SHP77 treated with DMSO at 0.1 percent for 48 hours (cell line): ENCODE measurements around the gene GLYR1.

Experiments
- DNase-seq: peaks from one replicate; lab custom pipeline; 2025; lab: John Stamatoyannopoulos, UW

GLYR1 gene

DNA sequence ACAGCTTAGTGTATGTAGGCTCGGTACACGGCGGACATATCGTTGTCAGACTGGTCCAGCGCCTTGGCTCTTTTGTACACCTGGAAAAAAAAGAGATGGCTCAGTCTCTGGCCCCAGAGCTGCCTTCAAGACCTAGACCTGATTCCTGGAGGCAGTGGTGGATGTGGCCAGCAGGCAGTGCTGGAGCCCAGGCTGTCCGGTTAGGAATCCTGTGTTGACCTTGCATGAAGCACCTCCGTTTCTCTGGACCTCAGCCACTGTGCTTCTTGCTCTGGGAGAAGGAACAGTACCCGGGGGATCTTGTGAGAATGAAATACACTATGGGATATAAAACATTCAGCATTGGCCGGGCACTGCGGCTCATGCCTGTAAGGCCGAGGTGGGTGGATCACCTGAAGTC is 41.9 kb downstream of the GLYR1 start:
- no peak for DNase-seq

DNA sequence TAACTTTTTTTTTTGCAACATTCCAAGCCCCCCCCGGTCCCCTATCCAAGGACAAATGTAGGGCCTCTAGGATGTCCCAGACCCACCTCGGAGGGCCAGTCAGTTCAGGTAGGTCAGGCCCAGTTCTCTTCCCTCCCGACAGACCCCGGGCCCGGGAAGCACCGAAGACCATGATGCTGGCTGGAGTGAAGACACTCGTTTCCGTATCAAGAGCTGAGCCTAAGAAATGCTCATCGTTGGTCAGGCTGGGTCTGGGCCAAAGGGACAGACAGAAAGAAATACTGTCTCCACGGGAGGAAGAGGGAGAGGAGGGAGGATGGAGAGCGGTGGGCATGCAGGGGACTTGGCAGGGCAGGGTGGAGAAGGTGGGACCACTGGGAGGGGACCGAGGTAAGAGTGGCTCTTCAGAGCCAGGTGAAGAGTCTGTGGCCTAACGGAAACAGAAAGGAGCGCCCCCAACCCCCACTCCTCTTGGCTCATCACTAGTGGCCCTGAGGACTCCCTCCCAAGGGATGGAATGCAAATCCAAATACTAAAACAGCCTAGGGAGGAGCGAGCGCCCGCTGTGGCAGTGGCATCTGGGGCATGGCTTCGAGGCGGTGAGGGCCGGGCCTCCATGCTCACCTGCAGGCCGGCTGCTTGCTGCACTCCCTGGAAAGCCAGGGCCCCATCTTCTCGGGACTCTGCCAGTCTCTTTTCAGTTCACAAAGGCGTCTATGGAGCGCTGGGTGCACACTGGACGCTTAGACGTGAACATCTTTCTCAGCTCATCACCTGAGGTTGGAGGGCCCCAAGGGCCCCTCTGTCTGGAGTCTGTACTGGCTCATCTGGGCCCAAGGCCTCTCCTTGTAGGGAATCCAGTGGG is 43.0 kb downstream of the GLYR1 start:
- no peak for DNase-seq

DNA sequence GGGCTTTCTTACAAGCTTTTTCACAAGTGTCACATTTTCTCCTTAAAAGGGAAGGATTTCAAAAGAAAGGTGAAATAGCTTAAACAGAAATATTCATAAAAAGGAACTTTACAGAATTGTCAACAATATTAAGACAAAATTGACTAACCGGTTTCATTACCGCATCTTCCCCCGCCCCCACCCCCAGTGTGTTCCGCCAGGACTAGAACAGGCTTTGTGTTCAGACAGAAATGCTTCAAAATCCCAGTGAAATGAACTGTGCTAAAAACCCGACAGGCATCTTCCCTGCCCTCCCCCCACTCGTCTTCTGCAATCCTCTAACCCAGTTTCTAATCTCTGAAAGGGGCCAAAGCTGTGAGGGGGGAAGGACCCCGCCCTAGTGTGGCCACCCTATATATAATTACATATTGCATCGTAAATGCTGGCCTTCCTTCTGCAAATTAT is 43.7 kb downstream of the GLYR1 start:
- DNase-seq: no peak

DNA sequence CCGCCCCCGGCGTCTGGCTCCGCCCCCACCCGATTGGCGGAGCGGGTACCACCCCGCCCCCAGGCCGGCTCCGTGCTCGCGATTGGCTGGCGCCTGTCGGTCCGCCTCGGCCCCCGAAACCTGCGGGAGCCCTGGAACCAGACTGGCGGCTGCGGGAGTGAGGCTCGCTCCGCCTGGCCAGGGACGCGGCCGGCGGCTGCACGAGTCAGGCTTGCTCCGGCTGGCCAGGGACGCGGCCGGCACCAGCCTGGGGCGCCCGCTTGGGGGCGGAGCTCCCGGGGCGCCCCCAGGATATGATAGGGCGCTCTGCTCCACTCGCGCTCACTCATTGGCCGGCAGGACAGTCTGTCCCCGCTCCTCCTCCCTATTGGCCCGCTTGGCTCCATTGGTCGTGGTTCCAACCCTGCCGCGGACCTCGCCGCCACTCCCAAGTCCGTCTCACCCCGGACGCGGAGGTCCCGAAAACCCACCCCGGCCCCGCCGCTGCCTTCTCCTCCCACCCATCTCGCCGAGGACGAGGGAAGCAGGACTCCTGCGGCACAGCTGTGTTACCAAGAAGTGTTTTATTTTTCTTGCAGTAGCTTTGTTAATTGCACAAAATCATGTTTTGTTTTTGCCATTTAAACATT is 44.3 kb downstream of the GLYR1 start:
- peak; percentile 70 for DNase-seq

DNA sequence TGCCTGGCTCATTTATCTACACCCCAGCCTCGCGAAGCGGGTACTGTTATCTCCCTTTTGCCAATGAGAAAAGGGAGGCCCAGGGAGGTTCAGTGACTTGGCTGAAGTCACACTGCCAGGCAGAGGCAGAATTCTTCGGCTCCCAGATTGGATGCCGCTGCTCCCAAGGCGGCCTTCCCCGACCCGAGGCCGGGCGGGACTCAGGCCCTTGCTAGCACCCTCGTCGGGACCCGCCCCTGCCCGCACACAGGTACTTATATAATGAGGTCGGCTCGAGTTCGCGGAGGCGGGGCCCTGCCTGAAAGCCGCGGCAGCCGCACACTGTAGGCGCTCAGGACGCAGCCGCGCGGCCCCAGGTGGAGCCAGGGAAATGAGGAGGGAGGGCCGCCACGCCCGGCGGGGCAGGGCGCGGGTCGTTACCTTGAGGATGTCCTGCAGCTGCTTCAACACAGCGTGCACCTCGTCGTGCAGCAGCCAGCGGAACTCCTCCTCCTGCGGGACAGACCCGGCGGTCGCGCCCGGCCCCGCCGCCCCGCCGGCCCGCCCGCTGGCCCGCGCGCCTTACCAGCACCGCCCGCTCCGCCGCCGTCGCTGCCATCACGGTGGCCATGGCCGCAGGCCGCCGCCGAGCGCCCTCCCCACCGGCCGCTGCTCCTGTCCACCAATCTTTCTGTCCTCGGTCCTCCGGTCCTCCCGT is 45.0 kb downstream of the GLYR1 start, which contains the start of gene ROGDI:
TSS of gene ROGDI (minus strand) at position 672 of the 697 bp plus-strand sequence. CDS start at position 610, 62 bp downstream.
- peak; percentile 54 for DNase-seq

DNA sequence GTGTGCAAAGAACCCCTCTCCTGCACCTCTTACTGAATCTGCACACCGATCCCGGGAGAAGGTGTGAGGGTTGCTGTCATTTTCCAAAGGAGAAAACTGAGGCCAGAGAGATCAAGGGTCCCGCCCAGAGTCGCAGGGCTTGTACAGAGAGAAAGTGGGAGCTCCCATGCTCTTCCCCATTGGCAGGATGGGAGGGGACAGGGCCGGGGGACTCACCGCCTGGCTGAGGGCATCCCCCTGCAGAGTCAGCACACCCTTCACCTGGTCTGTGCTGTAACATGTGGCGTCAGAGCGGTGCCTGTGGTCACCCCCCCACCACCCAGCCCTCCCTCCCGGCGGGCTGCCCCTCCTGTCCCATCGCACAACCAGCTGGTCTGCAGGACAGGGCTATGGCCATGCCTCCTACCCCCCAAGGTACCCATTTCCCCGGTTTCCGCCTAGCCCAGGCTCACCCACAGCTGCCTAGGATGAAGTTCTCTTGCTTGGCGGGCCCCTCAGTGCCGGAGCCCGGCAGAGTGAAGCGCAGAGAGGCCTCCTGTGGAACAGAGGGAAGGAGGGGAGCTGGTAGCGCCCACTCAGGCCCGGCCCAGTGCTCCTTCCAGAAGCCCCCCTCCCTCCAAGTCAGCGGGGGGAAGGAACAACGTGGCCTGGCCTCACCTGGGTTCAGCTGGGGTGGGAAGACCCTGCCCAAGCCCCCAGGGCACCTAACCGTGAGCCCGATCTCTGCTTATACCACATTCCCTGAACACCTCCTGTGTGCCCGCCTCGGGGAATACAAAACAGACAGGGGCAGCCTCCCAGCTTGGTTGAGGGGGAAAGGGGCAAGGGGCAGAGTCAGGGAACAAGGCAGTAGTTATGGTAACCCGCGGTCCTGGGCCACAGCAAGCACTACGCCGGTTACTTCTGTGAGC is 45.8 kb downstream of the GLYR1 start:
- no peak for DNase-seq

DNA sequence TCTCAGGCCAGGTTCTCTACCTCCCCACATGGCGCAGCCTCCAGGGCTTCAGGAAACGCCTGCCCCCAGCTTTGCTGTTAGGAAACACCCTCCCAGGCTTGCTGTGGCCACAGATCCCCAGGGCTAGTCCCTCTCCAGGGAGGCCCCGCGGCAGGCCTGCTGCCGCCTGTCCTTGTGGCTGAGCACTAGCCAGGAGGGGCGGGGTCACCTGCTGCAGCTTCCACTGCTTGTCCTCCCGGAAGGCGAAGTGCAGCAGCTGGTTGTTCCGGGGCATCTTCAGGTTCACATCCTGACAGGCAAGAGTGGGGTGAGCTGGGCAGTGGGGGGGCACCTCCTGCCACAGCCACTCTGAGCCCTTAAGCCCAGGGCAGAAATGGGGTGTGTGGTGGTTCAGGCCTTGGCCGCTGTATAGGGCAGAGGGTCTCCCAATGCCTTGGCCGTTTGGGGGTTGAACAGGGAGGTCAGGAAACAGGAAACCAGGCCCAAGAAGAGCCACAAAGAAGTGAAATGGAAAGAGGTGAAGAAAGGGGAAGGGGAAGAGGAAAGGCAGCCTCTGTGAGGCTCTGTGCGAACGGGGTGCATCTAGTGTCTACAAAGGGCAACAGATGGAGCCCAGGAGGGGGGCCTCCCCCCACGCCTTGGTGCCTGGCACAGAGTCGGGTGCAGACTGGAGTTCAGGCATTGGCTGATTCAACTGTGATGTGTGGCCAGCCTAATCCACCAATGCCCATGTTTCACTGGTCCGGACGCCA is 46.6 kb downstream of the GLYR1 start:
- DNase-seq: peak; percentile 47

DNA sequence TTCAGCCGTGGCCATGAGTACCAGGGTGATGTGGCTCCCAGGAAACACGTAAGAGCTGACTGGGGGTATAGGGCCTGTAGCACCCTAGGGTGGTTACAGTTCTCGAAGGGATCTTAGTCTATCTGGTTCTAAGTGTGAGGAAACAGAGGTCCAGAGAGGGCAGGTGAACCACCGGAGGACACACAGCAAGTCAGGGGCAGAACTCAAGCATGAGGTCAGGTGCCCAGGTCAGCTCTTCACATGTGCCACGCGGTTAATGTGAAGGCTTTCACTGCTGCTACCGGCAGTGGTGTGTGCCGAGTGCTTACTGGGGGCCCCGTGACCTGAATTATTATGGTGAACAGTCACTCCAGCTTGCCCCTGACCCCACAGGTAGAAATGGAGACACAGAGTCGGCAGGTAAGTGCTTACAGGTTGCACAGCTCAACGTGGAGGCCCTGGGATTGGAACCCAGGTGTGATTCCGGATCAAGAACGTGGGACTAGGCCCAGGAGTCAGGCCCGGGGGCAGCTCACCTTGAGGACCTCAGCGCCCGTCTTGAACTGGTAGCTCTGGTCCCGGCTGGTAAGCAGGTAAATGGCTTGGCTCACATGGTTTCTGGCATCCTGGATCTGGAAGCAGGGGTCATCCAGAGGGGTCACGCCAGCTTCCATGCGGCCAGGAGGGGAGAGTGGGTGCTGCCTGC is 47.8 kb downstream of the GLYR1 start:
- DNase-seq: no peak

DNA sequence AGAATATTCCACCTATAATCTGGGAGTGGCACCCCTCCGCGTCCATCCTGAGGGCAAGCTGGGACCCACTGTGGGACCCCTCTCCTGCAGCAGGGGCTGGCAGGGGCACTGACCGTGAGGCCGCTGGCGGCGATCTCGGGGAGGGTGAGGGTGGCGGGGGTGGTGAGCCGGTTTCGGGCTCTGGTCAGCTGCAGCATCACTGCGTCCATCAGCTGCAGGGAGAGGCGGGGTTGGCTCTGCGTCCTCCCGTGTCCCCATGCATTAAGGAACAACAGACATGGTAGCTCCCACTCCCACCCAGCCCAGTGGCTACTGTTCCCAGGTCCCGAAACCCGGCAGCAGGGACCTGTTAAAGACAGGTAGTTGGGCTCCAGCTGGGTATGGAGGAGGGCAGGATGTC is 48.6 kb downstream of the GLYR1 start:
- no peak for DNase-seq

DNA sequence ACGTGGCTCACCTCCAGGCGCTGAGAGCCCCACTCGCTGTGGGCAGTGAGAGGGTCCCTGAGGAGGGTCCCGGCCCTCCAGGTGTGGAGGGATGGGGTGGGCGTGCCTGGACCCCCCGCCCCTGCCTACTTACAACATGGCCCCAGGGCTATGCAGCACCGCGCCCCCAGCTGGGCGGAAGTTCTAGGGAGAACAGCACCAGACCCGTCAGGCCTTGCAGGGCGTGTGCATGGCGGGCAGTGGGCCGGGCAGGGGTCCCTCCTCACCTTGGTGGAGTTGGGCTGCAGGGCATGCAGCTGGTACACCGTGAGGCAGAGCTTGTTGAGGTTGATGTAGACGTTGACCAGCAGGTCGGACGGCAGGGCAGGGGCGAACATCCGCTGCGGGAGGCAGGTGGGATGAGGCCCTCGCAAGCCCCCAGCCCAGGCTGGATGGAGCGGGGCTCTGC is 49.3 kb downstream of the GLYR1 start:
- no peak for DNase-seq

DNA sequence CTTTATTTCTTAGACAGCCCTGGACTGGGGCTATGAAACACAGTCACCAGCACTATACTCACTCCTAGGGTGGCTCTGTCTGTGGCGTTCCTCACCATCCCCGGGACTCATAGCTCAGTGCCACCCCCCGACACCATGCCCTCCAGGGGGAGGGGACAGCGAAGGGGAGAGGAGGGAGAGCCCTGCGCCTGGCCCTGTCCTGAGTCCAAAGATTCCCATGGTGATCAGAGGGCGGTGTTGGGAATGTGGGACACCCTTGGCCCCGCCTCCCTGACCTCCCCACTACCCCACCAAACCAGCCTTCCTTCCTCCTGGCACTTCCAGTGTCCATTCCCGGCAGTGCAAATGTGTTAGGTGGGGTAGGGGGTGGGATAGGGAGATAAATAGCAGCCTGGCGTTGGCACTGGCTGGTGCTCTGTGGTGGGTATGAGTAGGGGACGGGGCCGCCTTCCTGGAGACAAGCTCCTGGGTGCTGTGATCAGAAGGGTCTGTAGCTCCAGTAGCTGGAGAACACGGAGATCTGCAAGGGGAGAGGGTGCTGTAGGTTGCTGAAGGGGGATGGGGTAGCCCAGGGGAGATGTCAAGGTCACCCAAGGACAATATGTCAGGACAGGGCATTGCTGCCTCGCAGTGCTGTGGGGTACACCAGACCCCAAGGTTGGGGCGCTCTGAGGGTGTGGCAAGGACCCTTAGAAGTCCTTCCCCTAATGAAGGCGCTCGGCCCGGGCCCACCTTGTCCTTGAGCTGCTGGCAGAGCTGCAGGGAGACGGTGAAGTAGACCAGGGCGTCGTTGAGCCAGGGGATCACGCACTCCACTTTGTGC is 49.9 kb downstream of the GLYR1 start:
- no peak for DNase-seq

DNA sequence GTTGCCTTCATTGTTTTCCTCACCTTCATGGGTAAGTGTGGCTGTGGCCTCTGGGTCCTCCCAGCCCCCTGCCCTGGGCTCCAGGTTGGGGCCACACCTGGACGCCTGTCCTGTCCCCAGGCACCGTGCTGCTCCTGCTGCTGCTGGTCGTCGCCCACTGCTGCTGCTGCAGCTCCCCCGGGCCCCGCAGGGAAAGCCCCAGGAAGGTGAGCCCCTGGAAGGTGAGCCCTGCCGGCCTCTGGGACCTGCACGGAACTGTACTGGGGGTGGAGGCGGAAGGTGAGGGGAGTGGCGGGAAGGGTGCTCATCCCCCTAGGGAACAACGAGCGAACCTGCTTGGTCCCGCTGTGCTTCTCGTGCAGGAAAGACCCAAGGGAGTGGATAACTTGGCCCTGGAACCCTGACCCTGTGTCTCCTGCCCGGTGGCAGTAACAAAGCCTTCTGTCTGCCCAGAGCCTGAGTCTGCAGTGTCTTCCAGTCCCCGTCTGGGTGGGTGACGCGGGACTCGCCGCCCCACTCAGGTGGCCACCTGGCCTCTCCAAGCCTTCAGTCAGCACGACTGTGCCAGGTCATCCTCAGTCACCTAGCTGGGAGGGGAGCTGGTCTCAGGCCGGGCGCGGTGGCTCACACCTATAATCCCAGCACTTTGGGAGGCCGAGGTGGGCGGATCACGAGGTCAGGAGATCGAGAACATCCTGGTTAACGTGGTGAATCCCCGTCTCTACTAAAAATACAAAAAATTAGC is 51.1 kb downstream of the GLYR1 start:
- no peak for DNase-seq

DNA sequence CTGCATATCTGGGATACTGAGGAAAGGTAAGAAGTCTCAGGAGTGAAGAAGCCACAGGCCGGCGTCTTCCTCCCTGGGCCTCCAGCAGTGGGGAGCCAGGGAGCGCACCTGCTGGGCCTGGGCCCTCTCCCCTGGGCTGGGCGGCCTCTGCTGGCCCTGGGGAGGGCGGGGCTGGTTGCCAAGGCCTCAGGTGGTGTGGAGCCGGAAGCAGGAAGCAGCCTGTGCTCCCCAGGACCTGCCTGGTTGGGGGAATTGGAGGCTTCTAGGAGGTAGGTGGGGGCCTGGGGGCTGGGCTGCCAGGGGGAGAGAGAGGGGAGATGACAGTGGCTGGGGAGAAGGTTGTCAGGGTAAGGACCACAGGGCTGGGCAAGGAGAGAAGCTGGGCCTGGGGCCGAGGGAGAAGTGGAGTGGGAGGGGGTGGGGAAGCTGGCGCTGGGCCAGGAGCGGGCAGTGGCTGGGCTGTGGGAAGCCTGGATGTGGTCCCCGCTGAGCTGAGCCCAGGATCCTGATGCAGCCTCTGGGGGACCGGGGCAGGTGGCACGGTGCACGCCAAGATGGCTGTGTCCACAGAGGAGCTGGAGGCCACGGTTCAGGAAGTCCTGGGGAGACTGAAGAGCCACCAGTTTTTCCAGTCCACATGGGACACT is 51.8 kb downstream of the GLYR1 start, which contains the start of gene SMIM22:
TSS of gene SMIM22 (plus strand) at position 189 of the 647 bp plus-strand sequence. CDS start at position 555, 366 bp downstream.
- DNase-seq: peak; percentile 38

DNA sequence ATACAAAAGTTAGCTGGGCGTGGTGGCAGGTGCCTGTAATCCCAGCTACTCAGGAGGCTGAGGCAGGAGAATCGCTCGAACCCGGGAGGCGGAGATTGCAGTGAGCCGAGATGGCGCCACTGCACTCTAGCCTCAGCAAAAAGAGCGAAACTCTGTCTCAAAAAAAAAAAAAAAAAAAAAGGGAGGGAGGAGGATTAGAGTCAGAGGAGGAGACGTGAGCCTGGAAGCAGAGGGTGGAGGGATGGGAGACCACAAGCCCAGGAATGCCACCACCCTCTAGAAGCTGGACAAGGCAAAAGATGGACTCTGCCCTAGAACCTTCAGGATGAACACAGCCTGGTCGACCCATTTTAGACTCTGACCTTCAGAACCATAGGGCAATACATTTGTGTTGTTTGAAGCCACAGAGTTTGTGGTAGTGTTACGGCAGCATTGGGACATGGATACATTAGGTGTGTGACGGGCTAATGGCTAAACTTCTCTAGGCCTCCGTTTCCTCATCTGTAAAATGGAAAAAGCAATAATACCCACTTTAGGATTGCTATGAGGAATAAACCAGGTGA is 54.1 kb downstream of the GLYR1 start:
- DNase-seq: no peak

DNA sequence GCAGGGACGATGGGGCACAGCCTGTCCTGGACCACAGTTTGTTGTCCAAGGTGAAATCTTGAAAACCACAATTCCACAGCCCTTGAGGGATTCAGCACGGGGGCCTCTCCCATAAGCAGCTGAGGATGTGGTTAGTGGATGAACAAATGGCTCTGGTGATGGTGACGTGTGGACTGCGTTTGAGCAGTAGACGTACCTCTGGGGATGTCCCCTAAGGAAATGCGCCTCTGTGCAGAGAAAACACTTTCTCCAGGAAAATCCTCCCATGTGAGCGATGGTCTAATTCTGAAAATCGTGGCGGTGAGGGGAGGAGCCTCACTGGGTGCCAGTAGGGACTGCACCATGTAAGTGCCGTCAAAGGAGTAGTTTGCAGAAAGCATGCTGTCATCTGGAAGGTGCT is 56.2 kb downstream of the GLYR1 start:
- DNase-seq: no peak

DNA sequence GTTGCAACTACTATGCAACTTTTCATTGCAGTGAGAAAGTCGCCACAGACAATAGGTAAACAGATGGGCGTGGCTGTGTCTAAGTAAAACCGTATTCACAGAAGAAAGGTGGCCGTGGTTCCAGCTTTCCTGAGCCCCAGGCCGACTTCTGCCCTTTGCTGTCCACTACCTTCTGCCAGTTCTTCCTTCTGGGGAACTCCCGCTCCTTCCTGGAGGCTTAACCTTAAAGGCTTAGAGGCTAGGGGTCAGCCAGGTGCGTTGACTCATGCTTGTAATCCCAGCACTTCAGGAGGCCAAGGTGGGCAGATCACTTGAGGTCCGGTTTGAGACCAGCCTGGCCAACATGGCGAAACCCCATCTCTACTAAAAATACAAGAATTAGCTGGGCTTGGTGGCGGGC is 56.8 kb downstream of the GLYR1 start:
- no peak for DNase-seq

DNA sequence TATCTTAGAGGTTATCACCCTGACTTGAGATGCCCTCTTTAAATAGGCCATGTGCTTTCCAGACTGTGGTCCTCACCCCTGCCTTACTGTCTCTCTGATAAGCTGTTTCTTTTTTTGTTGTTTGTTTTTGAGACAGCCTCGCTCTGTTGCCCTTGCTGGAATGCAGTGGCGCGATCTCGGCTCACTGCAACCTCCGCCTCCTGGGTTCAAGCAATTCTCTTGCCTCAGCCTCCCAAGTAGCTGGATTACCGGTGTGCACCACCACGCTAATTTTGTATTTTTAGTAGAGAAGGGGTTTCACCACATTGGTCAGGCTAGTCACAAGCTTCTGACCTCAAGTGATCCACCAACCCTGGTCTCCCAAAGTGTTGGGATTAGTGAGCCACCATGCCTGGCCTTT is 58.2 kb downstream of the GLYR1 start:
- no peak for DNase-seq

DNA sequence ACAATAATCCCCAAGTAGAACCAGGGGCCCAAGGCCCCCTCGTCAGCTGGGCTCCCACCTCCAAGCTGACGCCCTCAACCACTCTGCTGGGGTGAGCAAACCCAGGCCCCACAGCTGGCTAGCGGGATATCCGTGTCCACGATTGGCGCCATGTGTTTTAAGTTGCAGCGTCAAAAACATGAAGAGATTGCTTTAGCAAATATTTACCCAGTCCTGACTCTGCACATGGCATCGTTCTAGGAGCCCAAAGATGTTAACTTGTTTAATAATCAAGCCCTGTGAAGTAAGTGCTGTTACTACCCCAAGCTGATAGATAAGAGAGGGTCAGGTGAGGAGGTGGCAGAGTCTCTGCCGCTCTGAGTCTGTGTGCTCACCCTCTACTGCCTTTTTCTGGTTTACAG is 58.6 kb downstream of the GLYR1 start:
- DNase-seq: peak; percentile 8
